A673 (cell line): ENCODE data around the gene ARHGAP6.

ENCODE experiments used
- CTCF ChIP-seq: fragments of 300-800, 200-600 bp; sonication (generic); conservative IDR thresholded peaks from 2 replicates; pipeline ENCODE4 v1.5.1; 2017; ENCODE audit warnings: low read depth, mild to moderate bottlenecking, antibody characterized with exemption, low read length, moderate library complexity, mixed read lengths
- EZH2 ChIP-seq: fragments of 200-600 bp; sonication (generic); IDR thresholded peaks from 2 replicates; pipeline ENCODE4 v1.6.1; 2017; ENCODE audit warnings: borderline replicate concordance, low read depth, mild to moderate bottlenecking, mixed read lengths, antibody characterized with exemption, low read length; ENCODE audit not compliant: poor library complexity, severe bottlenecking

- TF ChIP-seq CTCF: no peak
- no peak for TF ChIP-seq EZH2
Measured at GRCh38 chrX:11628399-11628798, 37.3 kb downstream of the ARHGAP6 start.
